ENCODE measurements around the gene TIGD4.

DNA sequence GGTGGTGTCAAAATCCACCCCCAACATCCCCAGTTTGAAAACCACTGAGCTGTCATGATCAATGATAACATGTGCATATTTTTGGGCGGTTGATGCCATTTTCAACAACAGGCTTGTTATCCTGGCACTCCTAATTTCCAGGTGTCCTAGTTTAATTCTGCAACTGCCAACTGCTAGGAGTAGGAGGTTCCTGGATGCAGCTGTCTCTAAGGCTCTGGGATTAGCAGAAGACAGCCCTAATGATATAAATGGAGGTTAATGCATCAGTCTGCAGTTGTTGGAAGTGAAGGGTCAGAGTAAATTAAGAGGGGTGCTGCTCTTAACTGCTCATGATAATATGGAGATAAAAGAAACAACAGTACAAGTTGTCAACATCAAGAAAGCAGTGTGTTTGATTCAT, 24.0 kb upstream of the TIGD4 start:
- TF ChIP-seq EP300 (IDR thresholded peaks at IDR 0.05; ENCODE audit: borderline replicate concordance) (no peak), RAD21 (IDR thresholded peaks at IDR 0.05; ENCODE audit: low read depth) (no peak), NFIC (IDR thresholded peaks at IDR 0.05) (no peak)
